MM.1S (cell line): ENCODE measurements around the gene RANGAP1.

Experiments used
- DNase-seq: peaks from one replicate; pipeline ENCODE4 v3.0.0-alpha.2; 2015
- H2AFZ ChIP-seq: fragments of 300-600 bp; sonication (generic); 2 replicates; pipeline ENCODE4 v1.6.0; 2016; ENCODE audit warnings: antibody characterized with exemption, low read length
- H3F3A ChIP-seq: fragments of 300-600 bp; sonication (generic); 2 replicates; pipeline ENCODE4 v1.6.1; 2016; ENCODE audit warnings: mild to moderate bottlenecking, antibody characterized with exemption, low read length, moderate library complexity, mixed read lengths; ENCODE audit not compliant: insufficient read depth
- H3K27ac ChIP-seq: fragments of 300-600 bp; sonication (generic); 2 replicates; pipeline ENCODE4 v1.5.1; 2016; ENCODE audit warnings: mild to moderate bottlenecking, low read length
- H3K27me3 ChIP-seq: fragments of 300-600 bp; sonication (generic); replicated peaks from 2 replicates; pipeline ENCODE4 v1.6.0; 2016; ENCODE audit warnings: low read length; ENCODE audit not compliant: insufficient read depth
- H3K36me3 ChIP-seq: fragments of 300-600 bp; sonication (generic); replicated peaks from 2 replicates; pipeline ENCODE4 v1.6.1; 2016; ENCODE audit warnings: mild to moderate bottlenecking, low read length, mixed read lengths; ENCODE audit not compliant: insufficient read depth
- H3K4me1 ChIP-seq: fragments of 300-600 bp; sonication (generic); 2 replicates; pipeline ENCODE4 v1.6.1; 2016; ENCODE audit warnings: low read length, mixed read lengths
- H3K4me2 ChIP-seq: fragments of 300-600 bp; sonication (generic); 2 replicates; pipeline ENCODE4 v1.6.0; 2016; ENCODE audit warnings: low read depth, low read length
- H3K4me3 ChIP-seq: fragments of 300-600 bp; sonication (generic); 2 replicates; pipeline ENCODE4 v1.5.1; 2016; ENCODE audit warnings: low read length, mixed read lengths
- H3K79me2 ChIP-seq: fragments of 300-600 bp; sonication (generic); 2 replicates; pipeline ENCODE4 v1.6.1; 2016; ENCODE audit warnings: mixed run types, low read length, mixed read lengths
- H3K9ac ChIP-seq: fragments of 300-600 bp; sonication (generic); 2 replicates; pipeline ENCODE4 v1.6.1; 2016; ENCODE audit warnings: low read length, mixed read lengths
- H3K9me2 ChIP-seq: fragments of 300-600 bp; sonication (generic); replicated peaks from 2 replicates; pipeline ENCODE4 v1.6.1; 2016; ENCODE audit warnings: mild to moderate bottlenecking, low read length, mixed read lengths; ENCODE audit not compliant: insufficient read depth
- H3K9me3 ChIP-seq: fragments of 300-600 bp; sonication (generic); replicated peaks from 2 replicates; pipeline ENCODE4 v1.6.1; 2016; ENCODE audit warnings: mild to moderate bottlenecking, low read length, mixed read lengths; ENCODE audit not compliant: insufficient read depth
- H4K20me1 ChIP-seq: fragments of 300-600 bp; sonication (generic); 2 replicates; pipeline ENCODE4 v1.6.1; 2016; ENCODE audit warnings: mild to moderate bottlenecking, low read length, moderate library complexity, mixed read lengths; ENCODE audit not compliant: insufficient read depth
- CTCF ChIP-seq: fragments of 300-600 bp; sonication (generic); IDR thresholded peaks from 2 replicates; pipeline ENCODE4 v1.5.1; 2016; ENCODE audit warnings: antibody characterized with exemption, low read length, mixed read lengths
- EZH2 ChIP-seq: fragments of 300-600 bp; sonication (generic); optimal IDR thresholded peaks from 2 replicates; pipeline ENCODE3; 2017; ENCODE audit warnings: low read depth, mild to moderate bottlenecking, antibody characterized with exemption, low read length, mixed read lengths
- EZH2phosphoT487 ChIP-seq: fragments of 300-600 bp; sonication (generic); IDR thresholded peaks from 2 replicates; pipeline ENCODE4 v1.6.1; 2018; ENCODE audit warnings: antibody characterized with exemption, low read length

Gene RANGAP1

GRCh38 chr22:41249442-41249841 lies 36.5 kb downstream of the RANGAP1 start:
- no peak for DNase-seq

GRCh38 chr22:41248758-41249157 lies 37.2 kb downstream of the RANGAP1 start:
- Histone ChIP-seq H2AFZ (no peak overlapping the region), H3K27me3 (no peaks in the 10 kb centered on the region), H3K4me1 (no peaks in the 10 kb centered on the region), H3K9me3 (no peaks in the 10 kb centered on the region), H4K20me1 (no peaks in the 10 kb centered on the region), H3K9ac (no peak overlapping the region), H3K79me2 (no peaks in the 10 kb centered on the region; the same call in 1 of the 2 replicates), H3K27ac (no peak overlapping the region), H3K4me3 (no peak overlapping the region), H3K36me3 (peaks cover 8% of the 10 kb centered on the region), H3K4me2 (no peak overlapping the region), H3F3A (no peaks in the 10 kb centered on the region; the same call in 1 of the 2 replicates), H3K9me2 (no peaks in the 10 kb centered on the region)
- no peak for DNase-seq
- TF ChIP-seq CTCF = no peak
- no peak for TF ChIP-seq EZH2
- no peak for TF ChIP-seq EZH2phosphoT487

More at GRCh38 chr22:41249442-41249841, 36.5 kb downstream of the RANGAP1 start:
- H2AFZ ChIP-seq = no peak overlapping the region
- no peak overlapping the region for H3K4me2 ChIP-seq
- no peaks in the 10 kb centered on the region for H3K9me3 ChIP-seq
- no peaks in the 10 kb centered on the region for H4K20me1 ChIP-seq
- no peaks in the 10 kb centered on the region for H3K9me2 ChIP-seq
- no peak overlapping the region for H3K9ac ChIP-seq
- peaks cover 8% of the 10 kb centered on the region for H3K36me3 ChIP-seq
- no peak overlapping the region for H3K4me3 ChIP-seq
- no peak overlapping the region for H3K27ac ChIP-seq
- no peak for TF ChIP-seq EZH2
- no peak for TF ChIP-seq EZH2phosphoT487
- TF ChIP-seq CTCF = no peak
- H3F3A ChIP-seq = no peaks in the 10 kb centered on the region; the same call in 1 of the 2 replicates
- H3K27me3 ChIP-seq = no peaks in the 10 kb centered on the region
- H3K4me1 ChIP-seq = no peaks in the 10 kb centered on the region
- no peaks in the 10 kb centered on the region; the same call in 1 of the 2 replicates for H3K79me2 ChIP-seq

GRCh38 chr22:41248314-41248713 lies 37.7 kb downstream of the RANGAP1 start:
- no peaks in the 10 kb centered on the region for H3K4me1 ChIP-seq
- no peaks in the 10 kb centered on the region for H4K20me1 ChIP-seq
- no peak for TF ChIP-seq CTCF
- no peak for TF ChIP-seq EZH2phosphoT487
- DNase-seq = no peak
- H3K9me2 ChIP-seq = no peaks in the 10 kb centered on the region
- no peaks in the 10 kb centered on the region; the same call in 1 of the 2 replicates for H3F3A ChIP-seq
- H3K9ac ChIP-seq = no peak overlapping the region
- no peak overlapping the region for H2AFZ ChIP-seq
- no peak overlapping the region for H3K4me2 ChIP-seq
- H3K27ac ChIP-seq = no peak overlapping the region
- H3K36me3 ChIP-seq = peaks cover 5% of the 10 kb centered on the region
- H3K9me3 ChIP-seq = no peaks in the 10 kb centered on the region
- H3K79me2 ChIP-seq = no peaks in the 10 kb centered on the region; the same call in 1 of the 2 replicates
- H3K27me3 ChIP-seq = no peaks in the 10 kb centered on the region
- no peak overlapping the region for H3K4me3 ChIP-seq
